Skin of body (tissue), 2 donors: Measurements from ENCODE around the gene BCKDK. TPM values are rescaled to one million over a fixed set of nuclear protein-coding genes. Genes with fewer than 3 reads are reported as not detected.

ENCODE experiments used
- DNase-seq: peaks from one replicate; lab custom pipeline; 2025; lab: John Stamatoyannopoulos, UW
- total RNA-seq: library from RNA; depleted of rRNA; stranded (reverse); fragments of >200 nt; gene quantifications from one replicate; pipeline ENCODE4 v1.2.3, GENCODE V29; 2014

The BCKDK gene
- total RNA-seq, 1 donor from 2014 or later, result 10.4 TPM

DNA sequence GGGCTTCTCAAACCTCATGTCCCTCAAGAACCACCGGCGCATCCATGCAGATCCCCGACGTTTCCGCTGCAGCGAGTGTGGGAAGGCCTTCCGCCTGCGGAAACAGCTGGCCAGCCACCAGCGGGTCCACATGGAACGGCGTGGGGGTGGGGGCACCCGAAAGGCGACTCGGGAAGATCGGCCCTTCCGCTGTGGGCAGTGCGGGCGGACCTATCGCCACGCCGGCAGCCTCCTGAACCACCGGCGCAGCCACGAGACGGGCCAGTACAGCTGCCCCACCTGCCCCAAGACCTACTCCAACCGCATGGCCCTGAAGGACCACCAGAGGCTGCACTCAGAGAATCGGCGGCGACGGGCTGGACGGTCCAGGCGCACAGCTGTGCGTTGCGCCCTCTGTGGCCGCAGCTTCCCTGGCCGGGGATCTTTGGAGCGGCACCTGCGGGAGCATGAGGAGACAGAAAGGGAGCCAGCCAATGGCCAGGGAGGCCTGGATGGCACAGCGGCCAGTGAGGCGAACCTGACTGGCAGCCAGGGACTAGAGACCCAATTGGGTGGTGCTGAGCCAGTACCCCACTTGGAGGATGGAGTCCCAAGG lies 28.1 kb upstream of the BCKDK start:
- DNase-seq, result no peak

DNA sequence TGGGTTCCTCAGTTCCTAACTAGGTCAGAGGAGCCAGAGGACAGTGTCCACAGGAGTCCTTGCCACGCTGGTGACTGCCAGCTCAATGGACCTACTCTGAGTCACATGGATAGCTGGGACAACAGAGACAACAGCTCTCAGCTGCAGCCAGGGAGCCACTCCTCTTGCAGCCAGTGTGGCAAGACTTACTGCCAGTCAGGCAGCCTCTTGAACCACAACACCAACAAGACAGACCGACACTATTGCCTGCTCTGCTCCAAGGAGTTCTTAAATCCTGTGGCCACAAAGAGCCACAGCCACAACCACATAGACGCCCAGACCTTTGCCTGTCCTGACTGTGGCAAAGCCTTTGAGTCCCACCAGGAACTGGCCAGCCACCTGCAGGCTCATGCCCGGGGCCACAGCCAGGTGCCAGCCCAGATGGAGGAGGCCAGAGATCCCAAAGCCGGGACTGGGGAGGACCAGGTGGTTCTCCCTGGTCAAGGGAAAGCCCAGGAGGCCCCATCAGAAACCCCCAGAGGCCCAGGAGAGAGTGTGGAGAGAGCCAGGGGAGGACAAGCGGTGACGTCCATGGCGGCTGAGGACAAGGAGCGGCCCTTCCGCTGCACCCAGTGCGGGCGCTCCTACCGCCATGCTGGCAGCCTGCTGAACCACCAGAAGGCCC lies 27.3 kb upstream of the BCKDK start:
- no peak for DNase-seq

DNA sequence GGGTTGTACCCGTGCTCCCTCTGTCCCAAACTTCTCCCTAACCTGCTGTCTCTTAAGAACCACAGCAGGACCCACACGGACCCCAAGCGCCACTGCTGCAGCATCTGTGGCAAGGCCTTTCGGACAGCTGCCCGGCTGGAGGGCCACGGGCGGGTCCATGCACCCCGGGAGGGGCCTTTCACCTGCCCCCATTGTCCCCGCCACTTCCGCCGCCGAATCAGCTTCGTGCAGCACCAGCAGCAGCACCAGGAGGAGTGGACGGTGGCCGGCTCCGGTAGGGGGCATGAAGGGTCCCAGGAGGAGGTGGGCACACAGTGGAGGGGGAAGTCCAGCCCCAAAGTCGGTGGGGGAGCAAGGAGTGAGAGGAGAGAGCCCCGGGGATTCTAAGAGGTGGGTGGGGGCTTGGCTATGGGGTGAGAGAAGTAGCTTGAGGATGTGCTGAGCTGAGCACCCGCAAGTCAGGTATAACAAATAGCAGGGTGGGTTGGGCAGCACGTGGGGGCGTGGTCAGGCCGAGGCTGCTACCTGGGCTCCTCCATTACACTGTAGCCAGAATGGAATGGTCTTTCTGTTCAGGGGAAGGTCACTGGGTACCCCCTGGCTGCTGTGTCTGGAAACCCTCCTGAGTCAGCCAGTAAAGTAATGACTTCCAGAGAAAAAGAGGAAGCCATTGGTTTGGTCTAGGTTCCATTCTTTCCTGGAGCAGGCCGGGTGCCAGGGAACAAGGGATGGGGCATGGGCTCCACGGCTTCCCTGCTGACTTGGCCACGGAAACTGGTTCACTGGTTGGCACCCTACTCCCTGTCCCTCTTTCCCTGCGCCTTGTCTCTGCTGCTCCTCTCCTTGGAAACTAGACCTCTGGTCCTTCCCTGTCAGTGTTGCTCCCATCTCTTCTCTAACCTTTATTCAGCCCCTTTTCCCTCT lies 26.5 kb upstream of the BCKDK start:
- DNase-seq, result no peak

DNA sequence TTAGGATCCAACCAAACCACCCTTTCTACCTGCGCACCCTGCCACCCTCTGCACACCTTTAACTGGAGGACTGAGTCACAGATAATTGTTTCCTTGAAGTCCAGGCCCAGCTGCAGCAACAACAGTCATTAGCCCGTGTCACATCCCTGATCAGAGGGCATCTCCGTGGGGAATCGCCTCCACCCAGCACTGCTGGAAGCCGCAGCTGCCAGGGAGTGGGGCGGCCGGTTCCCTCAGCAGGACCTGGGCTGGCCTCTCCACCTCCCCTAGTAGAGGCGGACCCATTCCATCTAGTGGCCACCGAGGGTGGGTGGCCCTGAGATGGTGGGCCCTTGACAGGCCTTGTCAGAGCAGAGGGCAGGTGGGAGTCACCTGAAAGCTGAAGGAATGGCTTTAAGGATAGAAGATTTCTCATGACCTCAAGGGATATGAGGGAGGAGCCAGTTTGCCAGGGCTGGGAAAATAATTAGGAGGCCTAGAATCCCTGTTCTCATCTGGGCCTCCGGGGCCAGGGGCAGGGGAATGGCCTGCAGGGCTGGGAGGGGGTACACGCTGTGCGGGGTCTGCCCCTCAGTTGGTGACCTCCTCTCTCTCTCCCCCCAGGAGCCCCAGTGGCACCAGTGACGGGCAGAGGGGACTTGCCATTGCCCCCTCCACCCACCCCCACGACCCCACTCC lies 25.7 kb upstream of the BCKDK start:
- DNase-seq, result no peak

DNA sequence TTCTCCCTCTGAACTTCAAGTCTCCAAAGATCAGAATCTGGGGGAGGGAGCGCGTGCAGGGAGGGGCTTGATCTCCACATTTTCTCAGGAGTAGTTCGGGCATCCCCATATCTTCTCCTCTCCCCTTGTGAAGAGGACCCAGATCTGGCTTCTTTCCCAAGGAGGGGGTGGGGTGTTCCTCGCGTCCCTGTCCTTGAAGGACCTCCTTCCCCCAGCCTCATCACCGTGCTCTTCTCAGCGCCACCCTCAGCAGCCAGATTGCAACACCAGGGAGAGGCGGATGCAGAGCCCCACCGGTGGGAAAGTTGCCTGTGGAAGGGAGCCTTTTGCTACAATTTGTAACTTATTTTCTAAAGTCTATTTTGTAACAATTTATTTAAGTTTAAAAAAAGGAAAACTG lies 25.1 kb upstream of the BCKDK start:
- no peak for DNase-seq

DNA sequence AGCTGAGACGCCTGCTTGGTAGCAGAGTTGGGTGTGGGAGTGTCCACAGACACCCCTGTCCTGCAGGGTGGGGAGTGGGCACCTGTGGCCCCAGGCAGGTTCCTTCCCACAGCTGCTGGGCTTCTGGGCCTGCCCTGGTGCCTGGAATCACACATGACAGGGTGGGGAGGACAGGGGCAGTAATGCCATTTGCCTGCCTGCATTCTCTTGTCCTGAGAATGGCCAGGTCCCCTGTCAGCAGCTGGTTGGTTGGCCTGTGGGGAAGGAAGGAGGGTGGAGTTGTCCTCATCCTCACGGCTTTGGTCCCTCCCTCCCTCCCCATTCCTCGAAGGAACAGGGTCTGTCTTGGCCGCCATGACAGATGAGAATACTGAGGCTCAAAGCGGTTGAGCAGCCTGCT lies 24.6 kb upstream of the BCKDK start:
- DNase-seq, result no peak

DNA sequence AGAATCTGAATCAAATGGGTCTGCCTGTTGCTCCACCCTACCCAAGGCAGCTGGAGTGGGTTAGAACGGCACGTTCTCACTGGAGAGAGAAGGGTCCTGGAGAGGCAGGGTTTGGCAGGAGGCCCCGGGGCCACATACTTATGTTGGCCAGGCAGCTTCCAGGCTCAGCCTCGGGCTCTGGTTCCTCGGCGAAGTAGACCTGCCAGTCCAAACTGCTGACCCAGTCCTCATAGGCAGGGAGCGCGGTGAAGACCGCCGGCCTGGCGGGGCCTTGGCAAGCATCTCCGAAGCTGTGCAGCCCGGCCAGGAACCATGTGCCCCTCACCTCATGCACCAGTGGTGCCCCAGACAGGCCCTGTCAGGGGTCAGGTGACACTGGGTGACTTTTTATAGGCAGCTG lies 24.2 kb upstream of the BCKDK start:
- DNase-seq, result no peak

DNA sequence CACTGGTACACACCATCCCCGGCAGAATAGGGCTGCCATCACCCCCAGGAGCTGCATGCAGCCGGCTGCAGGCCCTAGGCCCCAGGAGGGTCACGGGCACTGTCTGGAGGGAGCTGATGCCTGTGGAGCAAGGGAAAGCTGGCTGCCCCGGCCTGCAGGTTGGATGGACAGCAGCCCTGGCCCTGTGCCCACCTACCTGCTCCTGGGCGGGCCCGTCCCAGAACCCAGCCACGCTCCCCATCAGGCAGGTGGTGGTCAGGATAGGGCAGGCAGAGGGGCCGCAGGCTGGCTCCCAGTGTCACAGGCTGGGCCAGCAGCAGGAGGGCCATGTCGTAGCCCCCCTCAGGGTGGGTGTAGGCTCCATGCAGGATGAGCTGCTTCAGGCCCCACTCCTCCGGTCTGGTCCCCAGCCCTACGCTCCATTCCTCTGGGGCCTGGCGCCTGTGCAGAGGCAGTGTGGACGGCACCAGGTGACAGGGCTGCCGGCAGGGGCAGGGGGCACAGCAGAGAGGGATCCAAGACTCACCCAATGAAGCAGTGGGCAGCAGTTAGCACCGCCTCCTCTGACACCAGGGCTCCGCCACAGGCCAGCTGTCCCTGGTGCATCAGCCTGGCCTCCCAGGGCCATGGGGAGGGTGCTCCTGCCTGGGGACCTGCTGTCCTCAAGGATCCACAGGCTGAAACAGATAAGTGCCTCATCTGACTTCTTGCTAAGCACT lies 23.4 kb upstream of the BCKDK start:
- DNase-seq, result no peak

DNA sequence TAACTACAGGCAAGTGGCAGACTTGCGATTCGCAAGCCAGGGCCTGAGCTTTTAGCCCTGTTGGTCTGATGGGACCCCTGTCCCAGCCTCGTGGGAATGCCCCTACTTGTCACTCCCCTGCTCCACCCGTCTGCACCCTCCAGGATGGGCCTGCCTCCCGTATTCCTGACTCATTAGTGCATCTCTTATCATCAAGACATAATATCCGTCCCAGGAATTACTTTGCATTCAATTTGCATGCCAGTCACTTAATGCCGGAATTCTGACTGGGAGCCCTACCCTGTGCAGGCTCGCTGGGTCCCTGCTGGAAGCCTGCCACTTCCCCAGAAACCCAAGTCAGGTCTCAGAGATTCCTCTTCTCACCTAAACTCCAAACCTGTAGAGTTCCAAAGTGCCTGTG lies 22.8 kb upstream of the BCKDK start:
- DNase-seq, result no peak

DNA sequence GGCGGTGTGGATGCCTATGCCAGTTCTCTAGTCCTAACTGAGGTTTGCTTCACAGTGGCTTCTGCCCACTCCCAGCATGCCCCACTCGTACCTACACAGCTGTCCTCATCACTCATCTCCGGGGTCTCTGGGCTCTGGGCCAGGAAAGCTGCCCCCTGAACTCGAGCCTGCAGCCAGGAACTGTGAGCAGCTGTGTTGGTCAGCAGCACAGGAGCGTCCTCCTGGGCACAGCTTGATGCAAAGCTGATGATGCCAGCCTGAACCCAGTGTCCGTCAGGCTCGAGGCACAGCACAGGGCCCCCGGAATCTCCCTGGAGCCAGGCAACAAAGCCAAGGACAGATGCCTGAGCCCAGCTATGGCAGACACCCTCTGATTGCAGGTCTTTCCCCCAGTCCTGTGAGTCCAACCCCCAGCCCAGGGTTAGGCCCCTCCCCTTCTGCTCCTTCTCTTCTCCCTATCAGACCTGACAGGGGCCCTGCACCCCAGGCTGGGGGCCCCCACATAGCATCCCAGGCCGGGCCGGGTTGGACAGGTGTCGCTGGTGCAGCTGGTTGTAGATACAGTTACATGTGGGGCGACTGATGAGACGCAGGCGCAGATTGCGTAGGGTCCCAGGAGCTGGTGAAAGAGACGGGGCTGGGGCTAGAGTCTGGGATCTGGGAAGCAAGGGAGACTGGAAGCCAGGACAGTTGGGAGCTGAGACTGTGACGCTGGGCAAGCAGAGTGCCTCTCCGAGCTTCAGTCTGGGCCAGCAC lies 22.1 kb upstream of the BCKDK start:
- DNase-seq, result no peak

DNA sequence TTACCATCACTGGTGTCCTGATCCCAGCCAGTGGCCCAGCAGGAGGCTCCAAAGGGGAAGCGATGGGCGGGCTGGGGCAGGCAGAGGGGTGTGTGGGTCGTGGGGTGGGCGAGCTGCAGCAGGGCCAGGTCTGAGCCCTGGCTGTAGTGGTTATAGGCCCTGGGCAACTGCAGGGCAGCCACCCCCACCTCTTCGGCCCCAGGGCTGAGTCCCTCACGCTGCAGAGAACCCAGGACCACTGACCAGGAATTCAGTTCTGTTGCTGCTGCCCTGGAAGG lies 21.6 kb upstream of the BCKDK start:
- DNase-seq, result no peak

DNA sequence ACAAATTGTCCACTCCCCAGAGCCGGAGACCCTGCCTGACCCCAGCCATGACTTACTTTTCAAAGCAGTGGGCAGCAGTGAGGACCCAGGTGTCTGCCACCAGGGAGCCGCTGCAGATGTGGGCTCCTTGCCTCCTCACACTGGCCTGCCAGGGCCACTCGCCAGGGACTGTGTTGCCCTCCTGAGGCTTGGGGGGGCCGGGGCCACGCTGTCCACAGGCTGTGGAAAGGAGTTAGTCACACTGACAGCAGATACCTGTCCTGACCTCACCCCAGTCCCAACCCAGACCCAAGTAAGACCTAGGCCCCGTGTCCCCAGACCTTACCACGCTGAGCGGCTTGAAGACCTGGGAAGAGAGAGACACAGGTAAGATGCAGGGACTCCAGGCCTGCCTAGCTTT lies 20.7 kb upstream of the BCKDK start:
- DNase-seq, result no peak

DNA sequence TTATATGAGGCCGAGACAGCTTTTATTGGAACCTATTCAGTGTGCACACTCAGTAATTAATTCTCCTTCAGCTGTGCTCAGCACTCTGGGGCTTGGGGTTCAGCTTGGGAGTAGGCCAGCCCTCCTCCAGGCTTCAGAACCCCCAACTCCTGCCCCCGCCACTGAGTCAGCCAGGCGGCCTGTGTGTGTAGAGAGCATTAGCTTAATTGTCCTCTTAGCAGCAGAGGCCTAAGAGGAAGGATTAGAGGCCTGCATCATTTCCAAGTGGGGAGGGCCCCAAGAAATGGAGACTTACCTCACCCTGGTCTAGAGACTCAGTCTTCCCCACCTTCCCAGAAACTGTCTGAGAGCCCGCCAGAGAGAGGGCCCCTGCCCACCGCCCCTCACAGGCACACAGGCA lies 20.2 kb upstream of the BCKDK start:
- DNase-seq, result no peak

DNA sequence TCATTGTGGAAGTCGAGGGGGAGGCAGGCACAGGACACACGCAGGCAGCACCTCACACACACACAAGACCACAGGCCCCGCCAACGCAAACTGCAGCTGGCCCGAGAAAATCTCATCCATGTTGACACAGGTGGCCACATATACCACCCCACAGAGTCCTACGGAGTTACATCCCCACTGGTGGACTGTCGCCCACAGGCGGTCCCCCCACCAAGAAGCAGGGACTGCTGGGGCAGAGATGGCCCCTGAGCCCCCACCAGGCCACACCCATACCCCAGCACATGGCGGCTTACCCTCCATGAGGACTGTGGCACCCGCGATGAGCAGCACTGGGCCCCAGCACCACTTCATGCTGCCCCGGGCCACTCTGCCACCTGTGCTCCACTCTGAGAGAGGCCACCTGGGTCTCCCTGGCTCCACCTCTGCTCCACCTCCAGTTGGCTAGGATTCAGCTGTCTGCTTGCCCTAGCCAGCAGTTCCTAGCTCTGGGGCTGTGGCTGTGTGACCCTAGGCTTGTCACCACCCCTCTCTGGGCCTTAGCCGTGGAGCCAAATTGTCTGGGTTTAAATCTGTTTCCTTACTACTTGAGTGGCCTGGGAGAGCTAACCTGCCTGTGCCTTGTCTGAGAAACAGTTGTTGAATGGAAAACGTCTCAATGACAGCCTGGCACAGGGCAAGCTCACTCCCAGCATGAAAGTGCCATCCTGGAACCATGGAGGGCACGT lies 19.6 kb upstream of the BCKDK start, which contains the start of gene PRSS53:
PRSS53 (minus strand) TSS at position 485 of the 725 bp plus-strand sequence; CDS start at position 351, 134 bp downstream.
- no peak for DNase-seq

DNA sequence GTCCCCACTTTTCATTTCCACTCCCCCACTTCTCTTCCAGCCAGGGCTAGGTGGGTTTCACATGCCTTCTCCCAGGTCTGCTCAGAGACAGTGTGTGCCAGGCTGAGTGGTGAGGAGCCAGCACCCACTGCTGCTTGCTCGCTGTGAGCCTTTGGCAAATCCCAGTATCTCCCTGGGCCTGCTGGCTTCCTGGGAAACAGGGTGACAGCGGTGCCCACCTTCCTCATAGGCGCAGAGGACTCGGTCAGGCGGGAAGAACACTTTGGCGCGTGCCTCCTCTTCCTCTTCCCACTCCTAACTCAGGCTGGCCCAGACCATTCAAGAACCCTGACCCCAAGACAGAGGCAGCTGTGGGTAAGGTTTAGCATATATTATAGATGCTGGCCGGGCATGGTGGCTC lies 19.0 kb upstream of the BCKDK start:
- DNase-seq, result no peak

DNA sequence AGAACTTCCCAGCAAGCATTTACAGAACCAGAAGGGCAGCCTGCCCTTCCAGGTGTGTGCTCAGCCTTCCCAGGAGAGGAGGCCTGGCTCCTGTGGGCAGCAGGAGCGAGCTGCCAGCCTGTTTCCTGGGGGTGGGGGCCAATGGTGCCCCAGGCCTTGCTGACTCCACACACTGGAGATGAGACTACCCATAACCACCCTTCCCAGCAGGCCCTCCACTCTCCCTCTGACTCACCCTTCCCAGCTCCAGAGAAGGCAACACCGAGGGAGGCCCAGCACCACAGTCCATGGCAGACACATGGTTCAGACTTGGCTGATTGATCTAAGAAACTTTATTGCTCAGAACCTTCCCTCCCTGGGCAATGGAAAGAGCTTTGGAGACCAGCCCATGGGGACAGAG lies 17.6 kb upstream of the BCKDK start:
- DNase-seq, result no peak

DNA sequence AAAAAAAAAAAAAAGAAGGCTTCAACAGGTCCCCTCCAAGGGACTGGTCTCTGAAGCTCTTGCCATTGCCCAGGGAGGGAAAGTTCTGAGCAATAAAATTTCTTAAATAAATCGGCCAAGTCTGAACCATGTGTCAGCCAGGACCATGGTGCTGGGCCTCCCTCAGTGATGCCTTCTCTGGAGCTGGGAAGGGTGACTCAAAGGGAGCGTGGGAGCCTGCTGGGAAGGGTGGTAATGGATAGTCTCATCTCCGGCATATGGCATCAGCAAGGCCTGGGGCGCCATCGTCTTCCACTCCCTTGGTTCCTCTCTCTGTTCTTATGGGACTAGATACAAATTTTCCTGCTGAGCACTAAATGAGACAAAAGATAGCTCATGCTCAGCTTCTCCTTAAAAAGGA lies 15.9 kb upstream of the BCKDK start:
- DNase-seq, result no peak

DNA sequence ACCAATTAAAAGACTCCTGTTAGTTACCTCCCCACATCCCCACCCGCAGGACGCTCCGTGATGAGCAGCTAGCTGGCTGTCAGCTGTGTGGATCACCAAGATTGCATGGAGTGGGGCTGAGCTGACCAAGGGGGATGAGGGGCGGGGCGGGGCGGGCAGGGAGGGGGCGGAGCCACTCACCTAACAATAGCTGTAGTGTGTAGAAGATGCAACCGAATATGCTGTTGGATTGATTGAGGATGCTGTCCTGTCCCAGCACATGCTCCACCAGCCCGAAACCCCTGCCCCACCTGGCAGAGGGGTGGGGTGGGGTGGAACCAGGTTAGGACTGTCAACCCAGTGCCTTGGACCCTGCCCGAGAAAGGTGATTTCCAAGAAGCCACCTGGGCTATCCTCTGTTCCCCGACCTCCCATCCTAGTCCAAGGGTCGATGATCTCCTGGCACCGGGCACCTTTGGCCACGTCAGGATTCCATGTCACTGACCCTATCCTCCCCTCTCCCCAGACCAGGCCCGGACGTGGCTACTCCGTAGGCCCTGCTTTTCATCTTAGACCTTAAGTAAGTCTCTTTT lies 15.0 kb upstream of the BCKDK start:
- DNase-seq, result no peak

DNA sequence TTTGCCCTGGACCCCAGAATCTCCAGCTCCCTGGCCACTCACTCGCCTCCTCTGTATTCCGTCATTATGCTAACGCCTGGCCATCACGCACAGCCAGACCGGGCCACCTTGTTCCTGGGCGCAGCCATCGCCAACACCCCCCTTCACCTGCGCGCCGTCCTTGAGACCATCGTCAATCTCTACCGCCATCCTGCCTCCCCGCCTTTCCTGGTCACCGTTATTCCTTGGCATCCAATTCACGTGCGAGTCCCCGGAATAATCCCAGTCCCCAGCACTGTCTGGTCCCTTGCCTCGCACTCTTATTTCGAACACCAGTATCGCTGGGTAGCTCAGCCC lies 14.1 kb upstream of the BCKDK start:
- no peak for DNase-seq
